SHP77 treated with DMSO at 0.1 percent for 48 hours (cell line): ENCODE results near the gene MDGA2.
"Not testable (repeated sequence)": the region's sequence is repeated elsewhere in the genome, so short reads cannot be mapped to it uniquely, and the experiment has no call there.

Experiments
- DNase-seq: peaks from one replicate; lab custom pipeline; 2025; lab: John Stamatoyannopoulos, UW

The MDGA2 gene

DNA sequence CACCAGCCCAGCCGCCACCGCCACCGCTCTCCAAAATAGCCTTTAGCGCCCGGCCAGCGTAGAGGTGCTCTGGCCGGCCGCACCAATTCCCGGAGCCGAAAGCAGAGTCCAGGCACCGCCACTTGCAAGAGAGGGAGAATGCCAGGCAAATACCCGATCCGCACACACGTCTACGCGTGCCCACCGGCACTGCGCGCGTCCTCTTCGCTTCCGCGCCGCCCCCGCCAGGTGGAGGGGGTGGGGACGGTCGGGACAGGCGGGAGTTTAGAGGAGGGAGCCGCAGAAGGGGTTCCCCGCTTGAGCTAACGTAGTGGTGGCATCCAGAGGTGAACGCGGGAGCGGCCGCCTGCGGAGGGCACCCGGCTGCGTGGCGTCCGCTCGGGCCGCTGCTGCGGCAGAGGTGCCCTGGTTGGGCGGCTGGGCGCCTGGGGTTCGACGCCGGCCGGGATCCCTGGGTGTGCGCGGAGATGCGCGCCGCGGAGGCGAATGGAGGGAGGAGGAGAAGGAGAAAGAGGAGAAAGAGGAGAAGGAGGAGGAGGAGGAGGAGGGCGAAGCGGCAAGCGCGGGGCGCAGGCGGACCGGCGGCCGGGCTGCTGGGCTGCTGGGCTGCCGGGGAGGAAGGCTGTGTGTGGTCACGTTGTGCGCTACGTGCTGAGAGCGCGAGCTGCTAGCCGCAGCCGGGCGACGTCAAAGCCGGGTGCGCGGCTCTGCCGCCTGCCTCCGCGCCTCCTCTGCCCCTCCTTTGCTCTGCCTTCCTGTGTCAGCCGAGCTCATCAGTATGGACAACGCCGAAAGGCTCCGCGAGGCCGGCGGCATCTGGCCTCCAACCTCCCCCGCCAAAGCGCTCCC, at the start of gene MDGA2:
Gene MDGA2 (minus strand): TSS at position 140 of the 849 bp plus-strand sequence.
- DNase-seq = peak; percentile 69

GRCh38 chr14:47722929-47723693, 47.7 kb upstream of the MDGA2 start:
- no peak for DNase-seq

DNA sequence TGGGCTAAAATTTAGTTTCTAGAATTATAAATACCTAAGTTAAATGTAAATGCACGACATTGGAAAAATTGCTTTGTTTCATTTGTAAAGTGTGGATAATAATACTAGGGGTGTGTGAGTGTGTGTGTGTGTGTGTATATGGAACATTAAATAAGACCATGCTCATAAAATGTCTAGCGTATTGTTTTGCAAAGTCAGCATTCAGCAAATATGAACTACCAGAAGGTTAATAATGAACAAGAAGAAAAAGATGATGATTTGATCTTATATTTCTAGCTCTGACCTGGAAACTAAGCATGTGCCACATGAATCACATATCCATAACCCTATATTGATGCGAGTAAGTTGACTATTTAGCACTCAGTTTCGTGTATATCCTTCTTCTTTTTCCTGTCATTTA, 44.9 kb upstream of the MDGA2 start:
- no peak for DNase-seq

DNA sequence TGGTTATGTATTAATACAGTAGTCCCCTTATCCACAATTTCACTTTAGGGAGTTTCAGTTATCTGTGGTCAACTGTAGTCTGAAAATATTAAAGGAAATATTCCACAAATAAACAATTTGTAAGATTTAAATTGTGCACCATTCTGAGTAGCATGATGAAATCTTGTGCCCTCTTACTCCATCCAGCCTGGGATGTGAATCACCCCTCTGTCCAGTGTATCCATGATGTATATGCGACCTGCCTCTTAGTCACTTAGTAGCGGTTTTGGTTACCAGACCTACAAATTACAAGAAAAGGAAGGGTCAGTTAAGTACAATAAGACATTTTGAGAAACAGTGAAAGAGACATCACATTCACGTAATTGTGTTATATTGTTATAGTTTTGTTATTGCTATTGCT, 39.9 kb upstream of the MDGA2 start:
- DNase-seq = no peak

DNA sequence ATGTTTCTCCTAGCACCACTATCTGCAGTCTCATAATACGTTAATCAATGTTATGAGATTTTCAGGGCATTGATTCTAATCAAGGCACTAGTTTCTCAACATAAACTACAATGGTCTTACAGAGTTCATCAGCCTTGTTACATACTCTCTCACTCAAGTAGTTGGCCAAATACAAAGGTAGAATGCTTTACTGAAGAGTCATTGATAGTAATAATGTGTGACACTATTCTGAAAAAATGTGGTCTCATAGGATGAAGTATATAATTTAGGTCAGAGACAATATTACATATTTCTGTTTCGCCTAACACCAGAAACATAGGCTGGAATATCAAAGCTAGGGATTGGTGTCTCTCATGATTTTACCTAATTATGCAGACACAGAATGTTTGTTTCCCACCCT, 35.2 kb upstream of the MDGA2 start:
- no peak for DNase-seq

- DNase-seq = no peak
Measured at GRCh38 chr14:47705683-47706082, 30.3 kb upstream of the MDGA2 start.

DNA sequence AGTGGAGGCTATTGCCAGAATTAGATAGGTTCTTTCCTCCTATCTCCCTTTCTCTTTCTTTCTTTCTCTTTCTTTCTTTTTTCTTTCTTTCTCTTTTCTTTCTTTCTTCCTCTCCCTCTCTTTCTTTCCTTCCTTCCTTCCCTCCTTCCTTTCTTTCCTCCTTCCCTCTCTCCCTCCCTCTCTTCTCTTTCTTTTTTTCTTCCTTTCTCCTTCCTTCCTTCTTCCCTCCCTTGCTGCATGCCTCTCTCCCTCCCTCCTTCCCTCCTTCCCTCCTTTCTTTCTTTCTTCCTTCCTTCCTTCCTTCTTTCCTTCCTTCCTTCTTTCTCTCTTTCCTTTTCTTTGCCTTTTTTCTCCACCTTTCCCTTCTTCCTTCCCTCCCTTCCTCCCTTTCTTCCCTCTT, 16.4 kb upstream of the MDGA2 start:
- DNase-seq = no peak

DNA sequence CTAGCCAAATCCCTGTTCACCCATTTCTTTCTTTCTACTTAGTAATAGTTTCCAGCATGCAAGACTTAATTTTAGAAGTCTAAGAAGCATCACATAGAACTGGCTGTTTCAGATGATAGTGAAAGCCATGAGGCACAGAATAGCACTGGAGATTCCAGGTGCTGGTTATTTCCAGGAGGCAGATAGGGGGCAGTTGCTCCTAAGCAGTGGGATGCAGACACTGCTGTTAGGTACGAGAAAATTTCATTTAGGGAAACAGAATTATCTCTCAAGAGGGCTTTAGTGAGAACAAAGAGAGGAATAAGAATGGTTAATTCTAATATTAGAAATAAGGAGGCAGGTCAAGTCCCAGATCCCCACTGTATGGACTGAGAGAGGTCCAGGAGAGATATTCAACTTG, 3.6 kb upstream of the MDGA2 start:
- no peak for DNase-seq

DNA sequence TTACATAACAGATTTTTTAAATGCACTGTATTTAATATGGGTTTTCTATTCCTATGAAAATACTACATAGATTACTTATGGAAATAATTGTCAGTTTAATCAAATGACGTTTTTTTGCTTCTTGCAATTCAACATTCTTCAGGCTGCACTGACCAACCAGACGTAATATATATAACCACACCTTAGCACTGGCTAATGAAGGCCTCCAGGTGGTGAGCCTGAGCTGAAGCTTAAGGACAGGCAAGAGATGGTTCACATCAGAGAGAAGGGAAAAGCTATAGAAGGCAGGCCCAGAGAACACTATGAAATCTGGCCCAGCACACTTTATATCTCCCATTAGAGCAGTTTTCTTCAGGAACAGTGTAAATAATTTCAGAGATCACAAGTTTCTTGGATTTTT, 2.8 kb upstream of the MDGA2 start:
- no peak for DNase-seq

- DNase-seq = peak; percentile 69
Measured at GRCh38 chr14:47676315-47676617, 861 bp upstream of the MDGA2 start.

DNA sequence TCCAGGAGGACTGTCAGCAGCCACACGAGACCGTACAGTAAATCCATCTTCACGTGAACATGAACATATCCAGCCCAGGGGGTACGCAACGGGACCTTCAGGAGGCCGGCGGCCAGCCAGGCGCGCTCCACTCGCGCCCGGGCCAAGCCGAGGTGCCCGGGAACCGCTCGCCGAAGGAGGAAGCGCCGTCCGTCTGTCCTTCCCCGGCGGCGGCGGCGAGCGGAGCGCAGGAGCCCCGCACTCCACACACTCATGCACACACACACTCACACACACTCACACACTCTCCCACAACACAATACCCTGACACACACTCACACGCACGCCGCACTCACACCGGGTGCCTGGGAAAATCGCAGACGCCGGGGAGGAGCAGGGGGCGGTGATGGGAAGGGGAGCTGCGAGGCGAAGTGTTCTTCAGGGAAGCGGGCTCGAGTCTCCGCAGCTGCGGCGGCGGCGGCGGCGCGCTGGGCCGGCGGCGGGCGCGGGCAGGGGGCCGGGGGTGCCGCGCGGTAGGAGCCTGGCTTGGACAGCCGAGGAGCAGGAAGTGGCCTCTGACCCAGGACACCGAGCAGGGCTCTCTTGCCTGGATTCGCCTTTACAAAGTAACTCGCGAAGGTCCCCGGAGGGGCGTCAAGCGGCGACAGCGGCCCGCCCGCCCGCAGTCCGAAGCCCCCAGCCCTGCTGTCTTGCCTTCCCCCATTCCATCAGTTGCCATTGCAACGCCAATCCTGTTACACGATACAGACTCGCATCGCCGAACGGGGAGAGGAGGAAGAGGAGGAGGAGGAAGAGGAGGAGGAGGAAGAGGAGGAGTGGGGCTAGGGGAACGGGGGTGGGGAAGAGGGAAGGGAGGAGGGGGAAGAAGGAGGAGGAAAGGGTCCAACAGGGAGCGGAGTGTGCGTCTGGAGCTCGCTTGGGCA, 601 bp downstream of the MDGA2 start:
- peak; percentile 25 for DNase-seq

GRCh38 chr14:47674148-47674542, 1.3 kb downstream of the MDGA2 start:
- no peak for DNase-seq

GRCh38 chr14:47665337-47666134, 9.9 kb downstream of the MDGA2 start:
- DNase-seq = no peak

GRCh38 chr14:47662466-47662865, 12.9 kb downstream of the MDGA2 start:
- no peak for DNase-seq

- DNase-seq = no peak
Measured at GRCh38 chr14:47660158-47660557, 15.2 kb downstream of the MDGA2 start.

- no peak for DNase-seq
Measured at GRCh38 chr14:47658041-47658440, 17.4 kb downstream of the MDGA2 start.

DNA sequence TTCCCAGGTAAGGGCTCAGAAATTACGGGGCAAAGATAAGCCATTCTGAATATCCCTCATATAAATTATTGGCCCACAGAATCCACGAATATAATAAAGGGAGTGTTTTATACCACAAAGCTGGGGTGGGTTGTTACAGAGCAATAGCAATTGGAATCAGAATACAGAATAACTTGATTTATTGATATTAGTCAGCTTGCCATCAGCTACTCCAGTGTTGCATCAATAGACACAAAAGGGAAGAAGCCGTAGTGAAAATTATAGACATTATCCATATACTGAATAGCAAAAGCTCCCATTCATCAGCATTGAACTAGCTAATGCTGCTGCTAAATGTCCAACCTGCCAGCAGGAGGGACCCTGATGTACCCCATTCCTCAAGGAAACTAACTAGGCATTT, 18.3 kb downstream of the MDGA2 start:
- DNase-seq = no peak

DNA sequence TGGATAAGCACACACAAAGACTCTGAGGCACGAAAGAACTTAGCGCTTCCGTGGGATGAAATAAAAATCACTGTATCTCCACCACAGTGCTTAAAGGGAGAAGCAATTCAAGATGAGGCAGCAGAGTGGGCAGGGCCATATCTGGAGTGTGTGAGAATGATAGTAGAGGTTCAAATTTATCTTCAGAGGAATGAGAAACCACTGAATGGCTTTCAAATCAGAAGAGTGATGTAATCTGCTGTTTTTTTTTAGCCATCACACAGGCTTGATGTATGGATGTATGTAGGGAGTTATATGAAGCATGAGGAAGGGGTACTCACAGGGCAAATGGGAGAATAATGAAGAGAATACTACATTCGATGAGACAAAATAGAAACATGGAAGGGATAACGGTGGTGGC, 24.1 kb downstream of the MDGA2 start:
- no peak for DNase-seq

- no peak for DNase-seq
Measured at GRCh38 chr14:47637753-47638152, 37.7 kb downstream of the MDGA2 start.

GRCh38 chr14:47626151-47627035, 49.0 kb downstream of the MDGA2 start:
- DNase-seq = peak; percentile 29

GRCh38 chr14:47624126-47624525, 51.3 kb downstream of the MDGA2 start:
- not testable (repeated sequence) for DNase-seq
